GM12873 (cell line): ENCODE data around the gene SYCE3.

Experiments
- CTCF ChIP-seq: IDR thresholded peaks from 2 replicates; pipeline ENCODE4 v1.5.1; 2012; ENCODE audit warnings: low read depth, mild to moderate bottlenecking, moderate library complexity, low read length, control low read depth; ENCODE audit not compliant: insufficient read depth; ENCODE audit errors: missing control alignments

The SYCE3 gene

GRCh38 chr22:50503475-50504145 lies 59.1 kb downstream of the SYCE3 start:
- TF ChIP-seq CTCF: peak; percentile 13

- TF ChIP-seq CTCF: no peak
Observed at GRCh38 chr22:50502628-50503474, 59.9 kb downstream of the SYCE3 start.

- no peak for TF ChIP-seq CTCF
Observed at GRCh38 chr22:50502096-50502495, 60.6 kb downstream of the SYCE3 start.
